HG03045 (cell line): ENCODE data around the gene SORBS2.

Source experiments
- ATAC-seq: cut with Tn5 transposase; IDR thresholded peaks from one replicate; pipeline ENCODE4 v1.9.1; 2021; ENCODE audit warnings: mild to moderate bottlenecking, moderate library complexity; ENCODE audit not compliant: unreplicated experiment

SORBS2 gene

GRCh38 chr4:185651137-185651677 is 160.8 kb downstream of the SORBS2 start:
- ATAC-seq: no peak

GRCh38 chr4:185648631-185649030 is 163.4 kb downstream of the SORBS2 start:
- ATAC-seq: no peak

- no peak for ATAC-seq
Measured at GRCh38 chr4:185645403-185645802, 166.6 kb downstream of the SORBS2 start.

- ATAC-seq: no peak
Measured at GRCh38 chr4:185644408-185644807, 167.6 kb downstream of the SORBS2 start.

GRCh38 chr4:185642907-185643306 is 169.1 kb downstream of the SORBS2 start:
- no peak for ATAC-seq

GRCh38 chr4:185640811-185641675 is 171.0 kb downstream of the SORBS2 start:
- no peak for ATAC-seq

GRCh38 chr4:185638548-185639301 is 173.3 kb downstream of the SORBS2 start:
- no peak for ATAC-seq

GRCh38 chr4:185638093-185638492 is 173.9 kb downstream of the SORBS2 start:
- ATAC-seq: no peak

GRCh38 chr4:185637163-185637875 is 174.7 kb downstream of the SORBS2 start:
- no peak for ATAC-seq

GRCh38 chr4:185634066-185634652 is 177.8 kb downstream of the SORBS2 start:
- ATAC-seq: no peak

GRCh38 chr4:185626798-185627197 is 185.2 kb downstream of the SORBS2 start:
- no peak for ATAC-seq

- no peak for ATAC-seq
Measured at GRCh38 chr4:185625503-185625902, 186.5 kb downstream of the SORBS2 start.

- ATAC-seq: no peak
Measured at GRCh38 chr4:185624259-185624589, 187.8 kb downstream of the SORBS2 start.

- ATAC-seq: no peak
Measured at GRCh38 chr4:185623444-185624258, 188.3 kb downstream of the SORBS2 start.

GRCh38 chr4:185608185-185608584 is 203.8 kb downstream of the SORBS2 start:
- no peak for ATAC-seq

- no peak for ATAC-seq
Measured at GRCh38 chr4:185602397-185602796, 209.6 kb downstream of the SORBS2 start.

- ATAC-seq: no peak
Measured at GRCh38 chr4:185600801-185601434, 211.1 kb downstream of the SORBS2 start.

- ATAC-seq: no peak
Measured at GRCh38 chr4:185599553-185600243, 212.3 kb downstream of the SORBS2 start.
